PC-9 (cell line): ENCODE results near the gene ACY1.

Experiments
- EZH2 ChIP-seq: fragments of 200-600 bp; sonication (generic); IDR thresholded peaks from 2 replicates; pipeline ENCODE4 v1.8.0; 2017; ENCODE audit warnings: antibody characterized with exemption, low read depth
- TF ChIP-seq, protein P1 (sequence below): fragments of 200-600 bp; sonication (generic); conservative IDR thresholded peaks from 2 replicates; pipeline ENCODE4 v1.6.1; 2017; ENCODE audit warnings: mixed run types, antibody characterized with exemption, mild to moderate bottlenecking, moderate library complexity

DNA sequence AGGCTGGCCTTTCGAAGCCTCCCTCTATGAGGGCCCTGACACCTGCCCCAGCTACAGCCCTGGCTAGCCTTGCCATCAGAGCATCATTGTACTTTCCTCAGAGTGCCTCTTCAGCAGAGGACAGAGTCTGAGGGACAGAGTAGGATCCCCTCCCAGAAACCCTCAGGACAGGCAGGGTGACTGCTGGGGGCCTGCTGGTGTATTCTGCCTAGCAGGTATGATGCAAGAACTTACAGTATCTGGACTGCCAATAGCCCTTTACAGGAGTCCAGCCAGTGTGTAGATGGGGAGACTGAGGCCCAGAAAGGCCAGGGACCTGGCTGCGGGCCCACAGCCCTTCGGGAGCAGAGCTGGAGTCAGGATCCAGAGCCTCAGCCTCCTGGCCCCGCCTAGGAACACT is 54.0 kb downstream of the ACY1 start:
- TF ChIP-seq EZH2, result no peak
- TF ChIP-seq, protein P1, sequence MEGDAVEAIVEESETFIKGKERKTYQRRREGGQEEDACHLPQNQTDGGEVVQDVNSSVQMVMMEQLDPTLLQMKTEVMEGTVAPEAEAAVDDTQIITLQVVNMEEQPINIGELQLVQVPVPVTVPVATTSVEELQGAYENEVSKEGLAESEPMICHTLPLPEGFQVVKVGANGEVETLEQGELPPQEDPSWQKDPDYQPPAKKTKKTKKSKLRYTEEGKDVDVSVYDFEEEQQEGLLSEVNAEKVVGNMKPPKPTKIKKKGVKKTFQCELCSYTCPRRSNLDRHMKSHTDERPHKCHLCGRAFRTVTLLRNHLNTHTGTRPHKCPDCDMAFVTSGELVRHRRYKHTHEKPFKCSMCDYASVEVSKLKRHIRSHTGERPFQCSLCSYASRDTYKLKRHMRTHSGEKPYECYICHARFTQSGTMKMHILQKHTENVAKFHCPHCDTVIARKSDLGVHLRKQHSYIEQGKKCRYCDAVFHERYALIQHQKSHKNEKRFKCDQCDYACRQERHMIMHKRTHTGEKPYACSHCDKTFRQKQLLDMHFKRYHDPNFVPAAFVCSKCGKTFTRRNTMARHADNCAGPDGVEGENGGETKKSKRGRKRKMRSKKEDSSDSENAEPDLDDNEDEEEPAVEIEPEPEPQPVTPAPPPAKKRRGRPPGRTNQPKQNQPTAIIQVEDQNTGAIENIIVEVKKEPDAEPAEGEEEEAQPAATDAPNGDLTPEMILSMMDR, result no peak
